Activated CD4-positive, alpha-beta T cell treated with anti-CD3 and anti-CD28 coated beads, Interleukin-2, amount 50 U/mL, for 16 hours (primary cell): ENCODE measurements around the gene CUL4A.
A peak's percentile ranks its signal among the peaks of the same experiment; 100 is the strongest.
"Not testable (repeated sequence)": the region's sequence is repeated elsewhere in the genome, so short reads cannot be mapped to it uniquely, and the experiment has no call there.

ENCODE experiments used
- DNase-seq: peaks from one replicate; pipeline ENCODE4 v3.0.0-alpha.2; 2020

Gene CUL4A

DNA sequence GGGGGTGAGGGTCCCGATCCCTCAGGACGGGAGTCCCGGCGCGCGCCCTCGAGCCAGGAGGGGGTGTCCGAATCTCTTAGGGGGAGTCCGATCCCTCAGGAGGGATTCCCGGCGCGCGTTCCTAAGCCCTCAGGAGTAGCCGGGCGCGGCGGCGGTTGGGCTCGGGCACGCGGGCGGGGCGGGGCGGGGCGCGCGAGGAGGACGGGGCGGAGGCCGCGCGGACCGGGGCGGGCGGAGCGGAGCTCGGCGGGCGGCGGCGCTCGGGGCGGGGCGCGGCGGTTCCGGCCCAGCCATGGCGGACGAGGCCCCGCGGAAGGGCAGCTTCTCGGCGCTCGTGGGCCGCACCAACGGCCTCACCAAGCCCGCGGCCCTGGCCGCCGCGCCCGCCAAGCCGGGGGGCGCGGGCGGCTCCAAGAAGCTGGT lies at the start of gene CUL4A:
CUL4A (plus strand) TSS at position 278 of the 423 bp plus-strand sequence; CDS start at position 293, 15 bp downstream.
- DNase-seq = peak; percentile 68

DNA sequence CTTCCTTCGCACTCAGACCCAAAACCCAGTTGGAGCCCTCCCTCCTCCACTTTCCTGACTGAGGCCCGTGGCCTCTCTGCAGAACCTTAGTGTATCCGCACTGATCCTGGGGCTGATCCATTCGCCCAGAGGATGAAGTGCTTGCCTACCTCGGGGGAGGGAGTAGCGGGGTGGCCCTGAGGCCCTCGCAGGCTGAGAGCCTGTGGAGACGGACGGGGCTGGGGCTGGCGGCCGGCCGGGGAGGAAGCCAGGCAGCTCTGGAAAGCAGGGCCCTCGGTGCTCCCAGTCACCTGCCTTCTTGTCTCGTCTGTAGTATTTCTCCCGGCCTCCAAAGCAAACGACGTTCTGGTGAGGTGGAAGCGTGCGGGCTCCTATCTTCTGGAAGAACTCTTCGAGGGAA lies 49.7 kb upstream of the CUL4A start:
- DNase-seq = no peak

DNA sequence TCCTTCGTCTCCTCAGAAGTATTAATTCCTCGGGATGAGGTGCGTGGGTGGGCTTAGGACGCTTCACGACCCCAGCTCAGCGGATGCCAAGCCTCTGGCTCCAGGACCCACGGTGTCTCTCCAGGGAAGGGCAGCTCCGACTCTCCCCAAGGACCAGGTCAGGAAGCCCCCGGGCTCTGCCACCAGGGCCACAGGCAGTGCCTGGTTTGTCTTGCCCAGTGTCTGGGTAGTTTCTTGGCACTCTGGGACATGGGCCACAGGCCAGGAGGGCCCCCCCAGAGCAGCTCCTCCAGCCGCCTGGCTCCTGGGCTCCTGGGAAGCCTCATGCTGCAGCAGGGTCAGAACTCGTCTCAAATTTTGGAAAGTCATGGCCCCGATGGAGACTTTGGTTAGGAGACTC lies 48.4 kb upstream of the CUL4A start:
- DNase-seq = no peak

DNA sequence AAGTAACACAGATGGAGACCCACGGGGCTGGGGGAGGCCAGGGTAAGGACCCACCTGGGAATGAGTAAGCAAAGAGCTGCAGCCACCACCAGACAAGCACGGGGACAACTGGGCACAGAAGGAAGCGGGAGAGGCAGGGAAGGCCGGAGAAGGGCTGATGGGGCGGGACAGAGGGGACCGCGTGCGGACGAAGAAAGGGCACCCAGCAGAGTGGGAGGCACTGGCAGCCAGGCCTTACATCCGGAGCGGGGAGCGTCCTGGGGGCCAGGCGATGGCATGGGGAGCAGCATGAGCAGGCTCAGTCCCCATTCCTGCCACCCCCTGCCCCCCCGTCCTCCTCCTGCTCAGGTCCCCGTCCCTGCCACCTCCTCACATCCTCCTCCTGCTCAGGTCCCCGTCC lies 48.0 kb upstream of the CUL4A start:
- no peak for DNase-seq

- not testable (repeated sequence) for DNase-seq
Observed at GRCh38 chr13:113161975-113162374, 47.4 kb upstream of the CUL4A start.

GRCh38 chr13:113162783-113163685 lies 46.4 kb upstream of the CUL4A start:
- DNase-seq = no peak

DNA sequence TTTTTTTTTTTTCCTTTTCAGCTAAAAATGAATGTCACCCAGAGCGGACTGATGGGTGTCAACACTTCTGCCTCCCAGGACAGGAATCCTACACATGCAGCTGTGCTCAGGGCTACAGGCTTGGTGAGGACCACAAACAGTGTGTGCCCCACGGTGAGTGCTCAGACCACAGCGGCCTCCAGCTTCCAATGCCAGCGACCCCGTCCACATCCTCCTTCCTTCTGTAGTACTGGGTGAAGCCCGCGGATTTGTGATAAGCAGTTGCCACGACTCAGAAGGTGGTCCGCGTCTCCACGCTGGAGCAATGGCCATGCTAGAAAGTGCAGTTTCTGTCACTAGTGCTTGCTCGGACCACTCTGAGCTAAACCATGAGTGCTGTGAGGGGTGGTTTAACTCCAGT lies 44.9 kb upstream of the CUL4A start:
- DNase-seq = no peak

DNA sequence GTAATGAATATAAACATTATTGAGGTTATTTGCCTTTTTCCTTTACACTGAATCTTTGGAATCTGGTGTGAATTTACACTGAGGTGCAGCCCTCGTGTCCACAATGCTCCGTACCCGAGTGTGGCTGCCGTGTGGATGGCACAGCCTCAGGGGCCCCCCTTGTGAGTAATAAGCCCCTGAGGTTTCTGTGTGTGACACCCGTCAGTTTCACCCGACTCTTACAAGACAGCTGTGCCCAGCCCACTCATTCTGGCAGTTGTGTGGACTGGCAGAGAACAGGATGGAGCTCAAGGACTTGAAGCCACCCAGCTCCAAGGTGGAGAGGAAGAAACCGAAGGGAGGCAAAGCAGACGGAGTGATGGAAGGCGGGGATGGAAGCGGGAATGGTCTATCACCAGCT lies 43.1 kb upstream of the CUL4A start:
- no peak for DNase-seq

- DNase-seq = no peak
Observed at GRCh38 chr13:113166681-113167080, 42.7 kb upstream of the CUL4A start.

DNA sequence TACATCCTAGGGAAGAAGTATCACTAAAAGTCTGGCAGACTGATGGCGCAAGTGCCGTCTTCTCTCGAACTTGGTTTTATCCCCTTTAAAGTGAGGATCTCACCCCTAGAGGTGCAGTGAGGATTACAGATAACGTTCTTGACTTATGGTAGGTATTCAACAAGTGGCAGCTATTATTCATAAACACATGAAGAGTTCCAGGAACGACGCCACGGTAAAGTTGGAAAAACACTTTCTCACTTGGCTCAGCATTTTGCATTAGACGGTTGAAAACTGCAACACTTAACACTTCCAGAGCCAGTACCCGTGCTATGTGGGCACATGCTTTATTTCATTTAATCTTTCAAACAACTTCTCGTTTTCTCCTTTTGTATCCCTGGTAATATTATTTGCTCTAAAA lies 42.3 kb upstream of the CUL4A start:
- DNase-seq = no peak

DNA sequence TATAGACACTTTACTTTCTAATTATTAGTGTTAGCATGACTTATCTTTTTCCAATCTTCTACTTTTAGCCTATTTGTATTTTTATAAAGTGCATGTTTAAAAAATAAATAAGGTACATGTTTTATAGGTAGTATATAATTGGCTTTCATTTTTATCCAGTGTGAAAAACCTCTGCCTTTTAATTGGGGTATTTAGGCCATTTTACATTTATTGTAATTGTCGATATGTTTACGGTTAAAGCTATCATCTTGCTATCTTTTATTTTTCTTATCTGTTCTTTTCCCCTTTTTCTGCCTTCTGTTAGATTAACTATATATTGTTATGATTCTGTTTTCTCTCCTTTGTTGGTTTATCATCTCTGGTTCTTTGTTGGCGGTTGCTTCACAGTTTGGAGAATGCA lies 41.8 kb upstream of the CUL4A start:
- DNase-seq = no peak

DNA sequence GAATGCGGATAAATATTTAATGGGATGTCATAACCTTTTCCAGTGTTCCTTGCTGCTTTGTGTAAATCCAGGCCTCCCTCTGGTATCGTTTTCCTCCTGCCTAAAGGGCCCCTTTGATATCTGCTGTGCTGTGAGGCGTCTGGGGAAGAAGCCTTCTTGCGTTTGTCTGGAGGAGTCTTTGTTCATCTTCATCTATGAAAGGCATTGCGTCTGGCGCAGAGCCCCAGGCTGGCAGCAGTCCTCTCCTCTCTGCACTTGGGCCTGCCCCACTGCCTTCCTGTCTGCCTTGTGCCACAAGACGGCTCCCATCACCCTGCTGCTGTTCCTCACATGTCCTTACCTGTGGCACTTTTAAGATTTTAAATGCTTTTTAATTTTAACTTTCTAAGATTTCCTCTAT lies 41.2 kb upstream of the CUL4A start:
- DNase-seq = no peak

DNA sequence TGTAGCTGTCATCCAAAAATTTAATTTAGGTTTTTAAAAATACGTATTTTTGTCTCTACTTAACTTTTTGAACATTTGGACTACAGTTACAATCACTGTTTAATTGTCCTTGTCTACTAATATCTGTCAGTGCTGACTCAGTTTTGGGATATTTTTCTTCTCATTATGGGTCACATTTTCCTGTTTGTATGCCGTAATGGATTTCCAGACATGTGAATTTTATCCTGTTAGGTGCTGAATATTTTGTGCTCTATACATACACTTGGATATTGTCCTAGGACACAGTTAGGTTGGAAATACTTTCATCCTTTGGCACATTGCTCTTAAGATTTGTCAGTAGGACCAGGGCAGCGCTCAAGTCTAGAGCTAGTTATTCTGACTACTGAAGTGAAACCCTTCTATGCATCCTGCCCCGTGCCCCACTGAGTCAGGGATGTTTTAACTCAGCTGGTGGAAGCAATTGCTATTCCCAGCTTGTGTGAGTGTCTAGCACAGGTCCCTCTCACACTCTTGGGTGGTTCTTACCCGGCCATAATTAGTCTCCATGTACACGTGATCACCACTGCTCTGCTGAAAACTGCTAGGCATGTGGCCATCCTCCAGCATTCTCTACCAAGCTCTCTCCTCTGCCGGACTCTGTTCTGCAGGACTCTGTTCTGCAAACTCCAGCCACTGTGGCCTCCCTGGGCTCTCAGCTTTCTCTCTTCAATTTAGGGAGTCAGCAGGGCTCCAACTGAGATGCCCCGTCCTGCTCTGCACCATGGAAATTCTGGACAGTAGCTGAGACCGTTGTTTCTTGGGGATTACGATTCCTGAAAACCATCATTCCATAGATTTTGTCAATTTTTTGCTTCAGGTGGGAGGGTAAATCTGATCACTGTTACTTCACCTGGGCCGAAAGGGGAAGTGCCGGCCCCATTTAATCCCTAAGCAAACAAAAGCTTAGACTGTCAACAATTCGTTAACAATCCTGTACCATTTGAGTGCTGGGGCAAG lies 39.8 kb upstream of the CUL4A start:
- DNase-seq = no peak

DNA sequence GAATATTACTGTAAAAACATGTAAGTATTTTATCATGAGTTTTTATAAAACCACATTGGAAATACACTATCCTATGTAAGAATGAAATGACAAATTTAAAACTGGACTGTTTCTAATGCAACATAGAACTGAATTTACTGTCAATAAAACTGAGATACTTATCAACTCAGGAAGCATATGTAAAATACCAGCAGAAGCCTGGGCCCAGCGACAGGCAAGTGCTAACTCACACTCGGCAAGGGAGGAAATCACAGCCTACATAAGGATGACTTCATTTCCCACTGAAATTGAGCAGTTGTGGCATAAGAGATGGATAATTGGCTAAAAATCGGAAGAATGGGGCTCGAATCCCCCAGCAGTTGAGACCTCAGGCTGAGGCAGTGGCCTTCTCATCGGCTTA lies 38.9 kb upstream of the CUL4A start:
- no peak for DNase-seq

- DNase-seq = no peak
Observed at GRCh38 chr13:113171250-113172125, 37.9 kb upstream of the CUL4A start.

- DNase-seq = no peak
Observed at GRCh38 chr13:113172419-113172926, 36.9 kb upstream of the CUL4A start.

- peak; percentile 47 for DNase-seq
Observed at GRCh38 chr13:113176280-113176679, 33.1 kb upstream of the CUL4A start.

GRCh38 chr13:113176822-113177221 lies 32.6 kb upstream of the CUL4A start:
- DNase-seq = no peak

DNA sequence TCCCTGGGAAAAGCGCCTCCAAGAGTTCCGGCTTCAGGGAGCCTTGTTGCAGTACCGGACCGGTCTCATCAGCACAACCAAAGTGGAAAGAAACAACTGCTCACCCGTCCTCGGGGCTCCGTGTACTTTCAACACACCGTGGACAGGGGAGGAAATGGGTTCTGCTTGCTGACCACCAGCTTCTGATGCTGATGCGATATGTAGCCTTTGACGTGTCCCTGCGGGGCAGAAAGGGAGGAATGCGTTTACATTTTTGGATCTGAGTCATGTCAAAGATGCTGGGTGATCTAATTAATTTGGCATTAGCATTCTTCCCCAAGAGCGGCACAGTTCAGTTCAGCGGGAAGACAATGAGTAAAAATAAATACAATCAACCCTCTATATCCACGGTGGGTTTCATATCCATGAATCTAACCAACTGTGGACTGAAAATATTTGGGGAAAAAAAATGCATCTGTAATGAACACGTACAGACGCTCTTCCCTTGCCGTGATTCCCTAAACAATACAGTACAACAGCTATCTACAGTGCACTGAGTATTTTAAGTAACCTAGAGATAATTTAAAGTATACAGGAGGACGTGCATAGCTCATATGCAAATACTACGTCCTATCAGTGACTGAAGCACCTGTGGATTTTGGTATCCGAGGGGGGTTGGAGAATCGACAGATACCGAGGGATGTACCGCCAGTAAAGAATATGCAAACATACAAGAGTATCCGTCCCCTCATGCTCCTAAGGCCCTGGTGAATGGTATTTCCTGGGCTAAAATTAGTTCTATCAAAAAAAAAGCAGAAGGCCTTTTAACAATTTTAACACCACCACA lies 31.1 kb upstream of the CUL4A start:
- DNase-seq = no peak

DNA sequence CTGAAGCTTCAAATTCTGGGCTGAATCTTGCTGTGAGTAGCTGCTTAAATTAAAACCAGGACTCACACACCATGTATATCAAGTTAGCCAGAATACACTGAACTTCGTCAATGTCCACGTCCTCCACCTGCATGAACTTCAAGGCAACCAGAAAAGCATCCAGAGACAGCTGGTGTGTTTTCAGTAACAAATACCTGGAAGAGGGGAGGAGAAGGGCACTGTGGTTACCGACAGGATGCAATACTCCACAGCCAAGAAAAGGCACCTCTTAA lies 30.6 kb upstream of the CUL4A start:
- DNase-seq = no peak

DNA sequence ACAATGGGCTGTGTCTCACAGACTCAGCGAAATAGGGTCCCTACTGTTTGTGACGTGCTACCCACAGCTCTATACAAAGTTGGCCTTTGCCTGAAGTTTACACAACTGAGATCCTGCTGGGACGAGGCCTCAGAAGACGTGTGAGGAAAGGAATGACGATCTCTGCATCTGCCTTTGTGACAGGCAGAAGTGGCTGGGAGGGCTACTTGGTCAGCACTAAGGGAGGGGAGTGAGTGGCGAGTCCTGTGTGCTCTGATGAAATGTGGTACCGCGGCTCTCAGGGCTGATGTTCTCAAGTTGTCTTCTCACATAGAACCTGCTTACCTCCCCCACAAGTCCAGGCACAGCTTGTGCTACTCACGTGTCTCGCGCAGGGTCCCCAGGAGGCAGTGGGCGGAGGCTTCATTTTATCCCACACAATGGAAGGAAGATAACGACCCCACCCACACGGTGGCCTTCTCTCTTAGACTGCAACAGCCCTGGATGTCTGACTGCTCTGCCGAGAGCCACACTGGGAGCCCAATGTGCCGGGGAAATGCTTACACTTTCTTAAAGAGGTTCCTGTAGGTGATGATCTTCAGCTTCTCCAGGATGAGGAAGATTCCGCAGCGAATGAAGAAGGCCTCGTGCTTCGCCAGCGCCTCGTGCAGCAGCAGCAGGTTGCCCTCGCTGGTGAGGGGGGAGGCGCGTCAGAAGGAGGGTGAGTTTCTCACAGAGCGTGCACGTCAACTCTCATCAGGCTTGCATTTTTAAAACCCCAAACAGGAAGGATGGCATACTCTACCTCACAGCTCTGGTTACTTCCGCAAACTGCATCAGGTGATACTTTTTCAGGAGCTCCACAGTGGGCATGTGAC lies 29.8 kb upstream of the CUL4A start:
- DNase-seq = no peak
